Mesendoderm (in vitro differentiated cells): ENCODE measurements around the gene MATN1.

Experiments
- DNase-seq: peaks from one replicate; pipeline ENCODE4 v3.0.0; 2013
- H2AK5ac ChIP-seq: 2 replicates; pipeline ENCODE4 v1.6.1; 2013; ENCODE audit warnings: low read length, inconsistent platforms
- H2BK120ac ChIP-seq: 2 replicates; pipeline ENCODE4 v1.6.1; 2013; ENCODE audit warnings: low read depth, mild to moderate bottlenecking, low read length, moderate library complexity, mixed read lengths
- H2BK15ac ChIP-seq: replicated peaks from 2 replicates; pipeline ENCODE4 v1.6.1; 2013; ENCODE audit warnings: low read depth, mild to moderate bottlenecking, moderate library complexity
- H2BK5ac ChIP-seq: 2 replicates; pipeline ENCODE4 v1.6.1; 2013; ENCODE audit warnings: low read length, inconsistent platforms
- H3K18ac ChIP-seq: 2 replicates; pipeline ENCODE4 v1.6.1; 2013; ENCODE audit warnings: mild to moderate bottlenecking, low read length, mixed read lengths
- H3K23ac ChIP-seq: one replicate; pipeline ENCODE4 v1.6.1; 2013; ENCODE audit warnings: low read length
- H3K27ac ChIP-seq: 2 replicates; pipeline ENCODE4 v1.5.1; 2013; ENCODE audit warnings: low read depth, mild to moderate bottlenecking, inconsistent platforms, low read length, moderate library complexity
- H3K27me3 ChIP-seq: 2 replicates; pipeline ENCODE4 v1.6.1; 2013; ENCODE audit warnings: low read length, control low read depth, mild to moderate bottlenecking, inconsistent platforms; ENCODE audit not compliant: insufficient read depth, poor library complexity
- H3K36me3 ChIP-seq: 2 replicates; pipeline ENCODE4 v1.6.1; 2013; ENCODE audit warnings: low read length, inconsistent platforms; ENCODE audit not compliant: control insufficient read depth, insufficient read depth
- H3K4ac ChIP-seq: one replicate; pipeline ENCODE4 v1.6.1; 2013; ENCODE audit warnings: low read depth, mild to moderate bottlenecking, low read length, moderate library complexity
- H3K4me1 ChIP-seq: 2 replicates; pipeline ENCODE4 v1.6.1; 2013; ENCODE audit warnings: low read depth, low read length, inconsistent platforms; ENCODE audit not compliant: control insufficient read depth
- H3K4me2 ChIP-seq: 2 replicates; pipeline ENCODE4 v1.6.1; 2013; ENCODE audit warnings: low read length
- H3K4me3 ChIP-seq: 2 replicates; pipeline ENCODE4 v1.5.1; 2013; ENCODE audit warnings: mild to moderate bottlenecking, low read length
- H3K56ac ChIP-seq: one replicate; pipeline ENCODE4 v1.6.1; 2013; ENCODE audit warnings: low read length
- H3K79me1 ChIP-seq: 2 replicates; pipeline ENCODE4 v1.6.1; 2013; ENCODE audit warnings: low read length, inconsistent platforms
- H3K79me2 ChIP-seq: 2 replicates; pipeline ENCODE4 v1.6.1; 2013; ENCODE audit warnings: mild to moderate bottlenecking, low read length; ENCODE audit not compliant: control insufficient read depth, insufficient read depth
- H3K9ac ChIP-seq: 2 replicates; pipeline ENCODE4 v1.6.1; 2013; ENCODE audit warnings: low read length, inconsistent platforms
- H4K5ac ChIP-seq: one replicate; pipeline ENCODE4 v1.6.1; 2013; ENCODE audit warnings: low read length
- H4K8ac ChIP-seq: one replicate; pipeline ENCODE4 v1.6.1; 2013; ENCODE audit warnings: low read depth, mild to moderate bottlenecking, control low read depth, low read length, moderate library complexity
- whole genome bisulfite sequencing: extraction: QIAGEN DNeasy Blood & Tissue Kit; methylation state at CpG from one replicate; pipeline ENCODE4 v1.1.7; 2013; ENCODE audit warnings: low lambda C conversion rate, missing lambda C conversion rate; ENCODE audit not compliant: insufficient coverage; ENCODE audit errors: extremely low coverage; 5-methylcytosine and 5-hydroxymethylcytosine counted together

MATN1 gene

GRCh38 chr1:30727824-30728223 is 4.4 kb upstream of the MATN1 start:
- H3K27ac ChIP-seq: no peak overlapping the region
- H3K36me3 ChIP-seq: no peaks in the 10 kb centered on the region
- H3K27me3 ChIP-seq: no peaks in the 10 kb centered on the region
- H3K4ac ChIP-seq: no peak overlapping the region
- no peak overlapping the region for H3K4me3 ChIP-seq
- no peak overlapping the region for H4K5ac ChIP-seq
- H3K9ac ChIP-seq: no peak overlapping the region
- no peaks in the 10 kb centered on the region for H3K79me2 ChIP-seq
- H2BK120ac ChIP-seq: no peak overlapping the region
- H3K56ac ChIP-seq: peak overlapping the region; percentile 22
- H3K23ac ChIP-seq: no peak overlapping the region
- H3K18ac ChIP-seq: no peak overlapping the region
- no peak overlapping the region for H2BK5ac ChIP-seq
- WGBS: no CpG with 5 or more reads among the region's 2 CpGs
- H3K4me1 ChIP-seq: no peaks in the 10 kb centered on the region
- H2BK15ac ChIP-seq: no peak overlapping the region
- H3K4me2 ChIP-seq: no peak overlapping the region
- no peak overlapping the region for H4K8ac ChIP-seq
- H2AK5ac ChIP-seq: no peak overlapping the region
- no peaks in the 10 kb centered on the region for H3K79me1 ChIP-seq
- peak; percentile 59 for DNase-seq

GRCh38 chr1:30726773-30727684 is 3.6 kb upstream of the MATN1 start:
- H3K56ac ChIP-seq: no peak overlapping the region
- no peak overlapping the region for H4K5ac ChIP-seq
- no peak overlapping the region for H2BK120ac ChIP-seq
- no peak for DNase-seq
- no peak overlapping the region for H2BK15ac ChIP-seq
- H3K4me3 ChIP-seq: no peak overlapping the region
- no peak overlapping the region for H3K18ac ChIP-seq
- no peak overlapping the region for H3K23ac ChIP-seq
- no peak overlapping the region for H4K8ac ChIP-seq
- no peak overlapping the region for H2BK5ac ChIP-seq
- WGBS: no CpG with 5 or more reads among the region's 15 CpGs
- no peaks in the 10 kb centered on the region for H3K27me3 ChIP-seq
- H3K27ac ChIP-seq: no peak overlapping the region
- no peaks in the 10 kb centered on the region for H3K36me3 ChIP-seq
- no peak overlapping the region for H3K4me2 ChIP-seq
- no peaks in the 10 kb centered on the region for H3K79me1 ChIP-seq
- H3K9ac ChIP-seq: no peak overlapping the region
- no peaks in the 10 kb centered on the region for H3K79me2 ChIP-seq
- H3K4me1 ChIP-seq: no peaks in the 10 kb centered on the region
- H2AK5ac ChIP-seq: no peak overlapping the region
- H3K4ac ChIP-seq: no peak overlapping the region

- H3K4me1 ChIP-seq: no peaks in the 10 kb centered on the region
- no peak overlapping the region for H3K9ac ChIP-seq
- H2AK5ac ChIP-seq: no peak overlapping the region
- H3K4ac ChIP-seq: no peak overlapping the region
- no peak overlapping the region for H2BK15ac ChIP-seq
- H3K27me3 ChIP-seq: no peaks in the 10 kb centered on the region
- H3K23ac ChIP-seq: no peak overlapping the region
- H3K27ac ChIP-seq: no peak overlapping the region
- WGBS: no CpG with 5 or more reads among the region's 7 CpGs
- H3K4me2 ChIP-seq: no peak overlapping the region
- no peak overlapping the region for H3K56ac ChIP-seq
- H3K79me2 ChIP-seq: no peaks in the 10 kb centered on the region
- no peaks in the 10 kb centered on the region for H3K36me3 ChIP-seq
- DNase-seq: no peak
- no peak overlapping the region for H2BK120ac ChIP-seq
- no peak overlapping the region for H2BK5ac ChIP-seq
- no peaks in the 10 kb centered on the region for H3K79me1 ChIP-seq
- no peak overlapping the region for H3K4me3 ChIP-seq
- no peak overlapping the region for H3K18ac ChIP-seq
- no peak overlapping the region for H4K5ac ChIP-seq
- no peak overlapping the region for H4K8ac ChIP-seq
Measured at GRCh38 chr1:30726236-30726635, 2.9 kb upstream of the MATN1 start.

GRCh38 chr1:30725450-30726095 is 2.2 kb upstream of the MATN1 start:
- Histone ChIP-seq H2BK120ac (no peak overlapping the region), H3K4me1 (no peaks in the 10 kb centered on the region), H3K36me3 (no peaks in the 10 kb centered on the region), H3K9ac (no peak overlapping the region), H3K27ac (no peak overlapping the region), H2BK5ac (no peak overlapping the region), H2AK5ac (no peak overlapping the region), H3K79me2 (no peaks in the 10 kb centered on the region), H4K8ac (no peak overlapping the region), H3K23ac (no peak overlapping the region), H3K4me3 (no peak overlapping the region), H3K79me1 (no peaks in the 10 kb centered on the region), H3K4ac (no peak overlapping the region), H4K5ac (no peak overlapping the region), H3K4me2 (no peak overlapping the region), H3K18ac (no peak overlapping the region), H3K27me3 (no peaks in the 10 kb centered on the region), H3K56ac (no peak overlapping the region), H2BK15ac (no peak overlapping the region)
- no CpG with 5 or more reads among the region's 17 CpGs for WGBS
- DNase-seq: no peak

- Histone ChIP-seq H2BK120ac (no peak overlapping the region), H4K8ac (no peak overlapping the region), H2AK5ac (no peak overlapping the region), H3K4me3 (no peak overlapping the region), H3K4me2 (no peak overlapping the region), H2BK15ac (no peak overlapping the region), H3K27me3 (no peaks in the 10 kb centered on the region), H3K79me2 (no peaks in the 10 kb centered on the region), H3K36me3 (no peaks in the 10 kb centered on the region), H2BK5ac (no peak overlapping the region), H3K9ac (no peak overlapping the region), H3K4me1 (no peaks in the 10 kb centered on the region), H4K5ac (no peak overlapping the region), H3K79me1 (no peaks in the 10 kb centered on the region), H3K18ac (no peak overlapping the region), H3K27ac (no peak overlapping the region), H3K4ac (no peak overlapping the region), H3K23ac (no peak overlapping the region), H3K56ac (no peak overlapping the region)
- DNase-seq: no peak
- no CpG with 5 or more reads among the region's 5 CpGs for WGBS
Measured at GRCh38 chr1:30724655-30725421, 1.5 kb upstream of the MATN1 start.
